NAMALWA (cell line): Measurements from ENCODE around the gene CSAD.
"Not testable (repeated sequence)": the region's sequence is repeated elsewhere in the genome, so short reads cannot be mapped to it uniquely, and the experiment has no call there.

Experiments
- DNase-seq: peaks from one replicate; pipeline ENCODE4 v3.0.0-alpha.2; 2015; ENCODE audit warnings: low spot score

Gene CSAD

DNA sequence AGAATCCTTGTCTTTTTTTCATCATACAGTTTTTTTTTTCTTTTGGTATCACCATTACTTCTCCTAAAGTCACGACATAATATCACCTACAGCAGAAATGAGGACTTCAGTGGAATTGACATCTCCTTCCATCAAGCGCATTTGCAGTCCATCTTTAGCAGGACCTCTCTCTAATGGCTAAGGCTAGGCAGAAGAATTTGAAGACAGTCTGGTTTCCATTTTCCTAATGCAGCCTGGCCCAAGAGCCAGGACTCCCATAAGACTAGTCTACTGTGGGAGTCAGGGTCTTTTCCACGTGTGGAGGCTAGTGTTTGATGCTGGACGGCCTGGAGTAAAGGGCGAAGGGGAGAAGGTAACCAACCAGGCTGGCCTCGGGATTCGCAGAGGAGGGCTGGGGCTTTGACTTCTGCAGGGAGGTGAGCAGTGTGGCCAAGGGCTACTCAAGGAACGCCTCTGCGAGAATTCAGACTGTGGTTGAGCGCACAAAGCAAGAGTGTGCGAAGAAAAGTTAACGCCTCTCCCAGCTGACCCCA lies 972 bp downstream of the CSAD start:
- no peak for DNase-seq

DNA sequence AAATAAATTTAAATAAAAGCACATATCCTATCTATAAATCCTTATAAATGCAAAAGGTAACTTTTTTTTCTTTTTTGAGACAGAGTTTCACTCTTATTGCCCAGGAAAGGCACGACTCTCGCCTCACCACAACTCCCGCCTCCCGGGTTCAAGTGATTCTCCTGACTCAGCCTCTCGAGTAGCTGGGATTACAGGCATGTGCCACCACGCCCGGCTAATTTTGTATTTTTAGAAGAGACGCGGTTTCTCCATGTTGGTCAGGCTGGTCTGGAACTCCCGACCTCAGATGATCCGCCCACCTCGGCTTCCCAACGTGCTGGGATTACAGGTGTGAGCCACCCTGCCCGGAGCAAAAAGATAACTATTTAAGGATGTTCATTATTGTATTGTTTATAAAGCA lies 1.9 kb downstream of the CSAD start:
- DNase-seq, result not testable (repeated sequence)

DNA sequence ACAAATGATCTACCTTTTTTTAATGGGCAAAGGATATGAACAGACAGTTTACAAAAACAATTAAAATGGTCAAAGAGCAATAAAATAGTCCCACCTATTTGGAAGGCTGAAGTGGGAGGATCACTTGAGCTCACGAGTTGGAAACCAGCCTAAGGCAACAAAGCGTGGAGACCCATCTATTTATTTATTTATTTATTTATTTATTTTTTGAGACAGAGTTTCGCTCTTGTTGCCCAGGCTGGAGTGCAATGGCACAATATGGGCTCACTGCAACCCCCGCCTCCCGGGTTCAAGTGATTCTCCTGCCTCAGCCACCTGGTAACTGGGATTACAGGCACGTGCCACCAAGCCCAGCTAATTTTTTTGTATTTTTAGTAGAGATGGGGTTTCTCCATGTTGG lies 3.3 kb downstream of the CSAD start:
- DNase-seq, result not testable (repeated sequence)

DNA sequence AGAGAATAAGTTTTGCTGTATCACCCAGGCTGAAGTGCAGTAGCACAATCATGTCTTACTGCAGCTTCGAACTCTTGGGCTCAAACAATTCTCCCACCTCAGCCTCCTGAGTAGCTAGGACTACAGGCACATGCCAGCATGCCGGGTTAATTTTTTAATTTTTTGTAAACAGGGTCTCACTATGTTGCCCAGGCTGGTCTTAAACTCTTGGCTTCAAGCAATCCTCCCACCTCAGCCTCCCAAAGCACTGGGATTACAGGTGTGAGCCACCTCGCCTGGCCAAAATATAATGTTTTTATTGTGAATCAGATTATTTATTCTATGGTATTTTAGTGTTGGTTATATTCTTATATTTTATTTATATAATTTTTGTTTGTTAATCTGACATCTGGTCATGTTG lies 4.0 kb downstream of the CSAD start:
- no peak for DNase-seq

DNA sequence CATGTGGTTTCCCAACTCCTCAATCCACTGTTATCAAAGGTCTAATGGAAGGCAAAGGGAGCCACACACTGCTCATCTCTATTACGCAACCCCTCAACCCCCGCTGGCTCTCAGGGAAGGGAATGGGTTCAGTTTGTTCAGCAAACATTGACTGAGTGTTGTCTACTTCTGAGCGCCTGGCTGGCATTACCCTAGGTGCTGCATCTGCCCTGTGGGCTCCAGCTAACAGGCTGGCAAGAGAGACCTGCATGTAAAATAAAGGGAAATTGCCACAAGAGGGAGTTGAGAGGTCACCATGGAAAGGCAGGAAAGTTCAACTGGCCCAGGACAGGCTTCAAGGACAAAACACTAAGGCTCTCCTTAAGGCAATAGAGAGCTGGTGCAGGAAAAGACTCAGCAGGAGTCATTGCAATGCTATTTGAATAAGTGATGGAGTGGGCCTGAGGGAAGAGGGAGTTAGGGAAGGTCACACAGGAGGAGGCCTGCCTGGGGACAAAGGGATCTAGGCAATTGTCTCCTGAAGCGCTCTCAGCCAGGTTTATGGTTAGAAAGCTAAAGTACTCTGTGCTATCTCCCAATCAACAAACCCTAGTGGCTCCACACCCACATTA lies 5.7 kb downstream of the CSAD start:
- DNase-seq, result peak; percentile 34

DNA sequence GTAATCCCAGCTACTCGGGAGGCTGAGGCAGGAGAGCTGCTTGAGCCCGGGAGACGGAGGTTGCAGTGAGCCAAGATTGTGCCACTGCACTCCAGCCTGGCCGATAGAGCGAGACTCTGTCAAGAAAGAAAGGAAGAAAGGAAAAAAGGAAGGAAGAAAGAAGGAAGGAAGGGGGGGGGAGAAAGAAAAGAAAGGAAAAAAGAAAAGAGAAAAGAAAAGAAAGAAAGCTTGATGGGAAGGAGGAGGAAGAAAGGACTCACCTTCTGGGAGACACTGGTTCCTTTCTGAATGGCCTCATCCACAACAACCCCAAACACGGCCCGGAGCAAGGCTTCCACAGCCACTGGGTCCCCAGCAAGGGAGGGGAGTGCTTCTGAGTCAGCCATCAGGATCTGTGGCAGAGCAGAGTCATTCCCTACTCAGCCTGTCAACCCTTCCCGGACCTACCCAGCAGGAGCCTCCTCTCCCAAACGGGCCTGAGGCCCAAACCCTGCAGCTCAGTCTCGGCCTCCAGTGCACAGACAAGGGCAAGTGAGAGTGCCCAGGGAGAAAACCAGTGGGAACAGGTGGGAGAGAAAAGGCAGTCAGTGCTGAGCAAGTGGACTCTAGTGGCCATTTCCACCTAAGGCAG lies 7.5 kb downstream of the CSAD start:
- no peak for DNase-seq

DNA sequence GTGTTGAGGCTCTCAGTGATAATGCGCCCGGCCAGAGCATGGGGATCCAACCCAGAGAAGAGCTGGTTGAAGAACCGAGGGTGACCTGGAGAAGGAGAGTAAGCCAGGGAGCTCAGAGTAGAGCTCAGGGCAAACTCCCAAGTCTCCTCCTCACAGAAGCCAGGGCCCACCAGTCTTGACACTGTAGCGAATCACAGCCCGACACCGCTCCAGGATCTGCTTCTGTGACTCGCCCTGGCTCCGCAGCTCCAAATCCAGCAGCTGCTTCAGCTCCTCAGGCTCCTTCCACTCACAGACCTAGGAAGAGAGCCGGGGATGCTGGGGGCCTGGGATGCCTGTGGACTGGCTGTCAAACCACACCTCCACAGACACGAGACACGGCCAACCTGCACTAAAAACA lies 8.4 kb downstream of the CSAD start:
- no peak for DNase-seq

DNA sequence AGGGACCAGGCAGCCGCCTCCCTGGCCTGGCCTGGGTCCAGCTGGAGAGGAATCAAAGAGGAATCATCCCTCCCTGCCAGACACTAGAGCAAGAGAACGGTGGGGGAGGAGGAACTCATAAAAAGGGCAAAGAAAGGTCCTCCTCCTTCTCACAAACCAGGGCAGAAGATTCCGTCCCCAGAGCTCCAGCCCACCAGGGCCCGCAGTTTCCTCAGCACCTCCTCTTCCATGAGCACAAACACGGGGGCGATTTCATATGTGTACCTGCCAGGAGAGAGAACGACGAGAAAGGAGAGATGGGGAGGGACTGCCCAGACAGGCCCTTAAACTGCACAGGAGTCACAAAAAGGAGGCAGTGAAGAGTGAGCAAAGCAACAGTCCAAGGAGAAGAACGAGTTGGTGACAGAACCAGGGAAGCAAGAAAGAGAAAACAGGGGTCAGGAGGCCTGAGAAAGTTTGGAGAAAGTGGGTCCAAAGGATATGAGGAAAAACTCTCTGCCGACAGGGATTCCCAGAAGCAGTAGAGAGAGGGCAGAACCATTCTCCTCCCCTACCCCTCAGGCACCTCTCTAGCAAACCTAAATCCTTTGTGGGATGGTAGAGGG lies 8.9 kb downstream of the CSAD start:
- no peak for DNase-seq

DNA sequence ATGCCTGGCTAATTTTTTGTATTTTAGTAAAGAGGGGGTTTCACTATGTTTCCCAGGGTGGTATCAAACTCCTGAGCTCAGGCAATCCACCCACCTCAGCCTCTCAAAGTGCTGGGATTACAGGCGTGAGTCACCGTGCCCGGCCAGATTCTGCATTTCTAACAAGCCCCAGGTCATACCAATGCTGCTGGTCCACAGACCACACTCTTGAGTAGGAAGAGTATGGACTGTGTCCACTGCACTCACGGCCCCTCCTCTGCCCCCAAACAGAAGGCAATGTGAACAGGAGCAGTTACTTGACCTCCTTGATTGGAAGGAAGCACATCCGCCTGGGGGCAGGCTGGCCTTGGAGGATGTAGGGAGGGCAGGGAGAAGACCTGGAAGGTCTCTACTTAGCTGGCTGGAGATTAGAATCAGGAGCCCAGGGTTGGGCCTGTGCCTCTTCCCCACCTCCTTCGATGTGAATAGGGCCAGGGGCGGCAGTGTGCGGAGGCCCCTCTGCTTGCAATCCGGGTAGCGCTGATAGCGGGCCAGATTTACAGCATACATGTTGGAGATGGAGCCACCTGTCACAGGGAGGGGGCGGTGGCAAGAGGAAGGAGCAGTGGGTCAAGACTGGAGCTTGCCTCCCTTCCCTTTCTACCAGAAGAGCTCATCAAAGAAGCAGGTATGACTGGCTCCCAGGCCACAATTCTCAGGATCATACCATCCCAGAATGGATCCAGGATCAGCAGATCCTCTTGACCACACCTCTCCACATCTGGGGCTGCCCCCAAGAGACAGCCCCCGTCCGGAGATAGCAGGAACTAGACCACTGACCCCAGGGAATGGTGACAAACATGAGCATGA lies 9.6 kb downstream of the CSAD start:
- no peak for DNase-seq

DNA sequence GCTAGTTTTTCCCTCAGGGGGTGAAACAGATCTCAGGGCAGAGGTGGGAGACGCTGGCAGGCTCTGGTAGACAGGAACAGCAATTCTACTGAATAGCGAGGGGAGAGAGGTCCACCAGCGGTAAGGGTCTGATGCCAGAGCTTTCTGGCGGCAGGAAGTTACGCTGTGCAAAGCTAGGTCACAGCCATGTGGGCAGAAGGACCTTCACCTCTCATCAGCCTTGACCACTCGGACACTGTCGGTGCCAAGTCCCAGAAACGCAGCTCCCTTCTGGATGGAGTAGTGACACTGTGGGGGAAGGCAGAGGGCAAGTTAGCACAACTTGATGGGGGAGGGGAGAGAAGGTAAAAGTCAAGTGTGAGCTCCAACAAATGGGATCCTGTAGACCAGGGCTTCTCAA lies 10.5 kb downstream of the CSAD start:
- DNase-seq, result no peak

DNA sequence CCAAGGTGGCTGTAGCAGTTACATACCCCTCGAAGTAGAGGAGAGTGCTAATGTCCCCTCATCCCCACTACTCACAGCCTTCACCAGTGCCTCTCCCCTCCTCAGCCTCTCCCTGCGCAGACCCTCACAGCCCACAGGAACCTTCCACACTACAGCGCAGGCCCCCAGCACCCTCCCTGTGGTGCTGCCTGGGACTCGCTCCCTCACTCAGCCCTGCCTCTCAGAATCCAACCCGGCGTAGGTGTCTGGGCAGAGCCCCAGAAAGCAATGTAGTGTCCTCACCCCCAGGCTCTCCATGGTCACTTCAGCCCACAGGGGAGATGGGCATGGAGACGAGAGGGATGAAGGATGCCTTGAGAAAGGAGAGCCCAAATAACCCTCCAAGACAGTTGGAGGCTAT lies 11.1 kb downstream of the CSAD start:
- no peak for DNase-seq

DNA sequence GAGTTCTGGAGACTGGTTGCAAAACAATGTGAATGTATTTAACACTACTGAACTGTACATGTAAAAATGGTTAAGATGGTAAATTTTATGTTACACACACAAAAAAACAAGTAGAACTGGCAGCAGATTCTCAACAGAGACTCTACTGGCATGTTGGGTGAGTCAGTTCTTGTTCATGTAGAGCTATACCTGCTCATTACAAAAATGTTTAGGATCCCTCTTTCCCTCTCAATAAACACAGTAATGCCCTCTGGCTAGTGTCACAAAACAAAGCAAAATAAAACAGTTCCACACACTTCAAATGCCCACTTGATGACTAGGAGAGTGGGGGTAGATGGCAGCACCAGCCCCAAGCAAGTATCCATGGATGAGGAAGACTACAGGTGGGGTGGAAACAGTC lies 13.9 kb downstream of the CSAD start:
- DNase-seq, result no peak

DNA sequence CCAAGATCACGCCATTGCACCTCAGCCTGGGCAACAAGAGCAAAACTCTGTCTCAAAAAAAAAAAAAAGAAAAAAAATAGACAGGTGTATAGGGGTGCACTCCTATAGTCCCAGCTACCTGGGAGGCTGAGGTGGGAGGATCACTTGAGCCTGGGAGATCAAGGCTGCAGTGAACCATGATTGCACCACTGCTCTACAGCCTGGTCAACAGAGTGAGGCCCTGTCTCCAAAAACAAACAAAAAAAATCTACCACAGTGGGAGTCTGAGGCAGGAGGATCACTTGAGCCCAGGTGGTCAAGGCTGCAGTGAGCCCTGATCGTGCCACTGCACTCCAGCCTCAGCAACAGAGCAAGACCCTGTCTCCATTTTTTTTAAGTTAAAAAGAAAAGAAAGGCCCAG lies 17.7 kb downstream of the CSAD start:
- not testable (repeated sequence) for DNase-seq

DNA sequence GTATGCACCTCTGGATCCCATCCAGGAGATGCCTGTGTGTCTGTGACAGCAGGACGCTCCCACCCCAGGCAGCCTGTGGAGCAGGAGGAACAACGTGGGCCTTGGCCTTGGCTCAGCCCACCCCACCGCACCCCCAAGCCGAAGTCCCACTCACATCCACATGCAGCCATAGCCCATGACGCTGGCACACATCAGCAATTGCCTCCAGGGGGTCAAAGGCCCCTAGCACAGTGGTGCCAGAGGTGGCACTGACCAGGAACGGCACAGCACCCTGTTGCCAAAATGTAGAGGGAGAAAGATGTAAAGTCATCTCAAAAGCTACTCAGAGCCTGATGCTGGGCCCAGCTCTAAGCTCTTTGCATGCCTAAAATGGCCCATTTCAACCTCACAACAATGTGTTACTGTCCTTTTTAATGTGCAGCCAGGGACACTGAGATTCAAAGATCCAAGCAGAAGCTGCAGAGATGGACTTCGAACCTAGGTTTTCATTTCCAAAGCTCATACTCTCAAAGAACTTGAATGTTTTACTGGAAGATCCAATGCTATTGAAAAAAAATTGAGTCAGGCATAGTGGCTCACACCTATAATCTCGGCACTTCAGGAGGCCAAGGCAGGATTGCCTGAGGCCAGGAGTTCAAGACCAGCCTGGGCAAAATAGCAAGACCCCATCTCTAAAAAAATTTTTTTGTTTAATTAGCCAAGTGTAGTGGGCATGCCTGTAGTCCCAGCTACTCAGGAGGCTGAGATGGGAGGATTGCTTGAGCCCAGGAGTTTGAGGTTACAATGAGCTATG lies 19.4 kb downstream of the CSAD start:
- DNase-seq, result no peak

DNA sequence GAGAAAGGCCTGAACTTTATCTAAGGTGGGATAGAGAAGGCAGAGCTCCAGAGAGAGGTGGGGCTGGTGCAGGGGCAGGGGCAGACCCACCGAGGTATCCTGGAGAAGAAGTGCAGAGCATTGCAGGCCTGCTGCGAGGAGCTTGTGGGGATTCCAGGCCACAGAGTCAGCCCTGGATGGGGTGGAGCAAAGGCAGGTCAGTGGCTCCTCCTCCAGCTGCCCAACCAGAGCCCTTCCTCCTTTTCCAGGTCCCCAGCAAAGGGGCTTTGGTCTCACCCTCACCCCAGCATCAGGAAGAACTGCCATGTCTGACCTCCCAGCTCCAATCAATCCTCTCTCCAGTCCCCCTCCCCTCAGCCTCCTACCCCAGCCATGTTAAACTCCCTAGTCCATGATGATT lies 20.1 kb downstream of the CSAD start:
- DNase-seq, result no peak

DNA sequence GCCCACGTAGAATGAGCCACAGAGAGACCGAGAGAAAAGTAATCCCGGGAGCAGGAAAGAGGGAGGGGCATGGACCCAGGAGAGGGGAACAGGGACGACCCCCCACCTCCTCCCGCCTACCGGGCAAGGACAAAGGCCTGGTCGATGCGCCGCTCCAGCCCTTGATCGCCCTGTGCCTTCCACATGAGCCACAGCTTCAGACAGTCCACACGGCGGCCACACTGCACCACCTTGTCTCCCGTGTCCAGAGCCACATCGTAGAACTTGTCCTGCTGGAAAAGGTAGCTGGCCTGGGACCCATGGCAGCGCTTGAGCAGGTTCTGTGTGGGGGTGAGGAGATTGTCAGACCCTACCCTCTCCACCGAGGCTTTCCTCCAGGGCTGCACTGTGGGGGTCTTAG lies 20.7 kb downstream of the CSAD start:
- no peak for DNase-seq

DNA sequence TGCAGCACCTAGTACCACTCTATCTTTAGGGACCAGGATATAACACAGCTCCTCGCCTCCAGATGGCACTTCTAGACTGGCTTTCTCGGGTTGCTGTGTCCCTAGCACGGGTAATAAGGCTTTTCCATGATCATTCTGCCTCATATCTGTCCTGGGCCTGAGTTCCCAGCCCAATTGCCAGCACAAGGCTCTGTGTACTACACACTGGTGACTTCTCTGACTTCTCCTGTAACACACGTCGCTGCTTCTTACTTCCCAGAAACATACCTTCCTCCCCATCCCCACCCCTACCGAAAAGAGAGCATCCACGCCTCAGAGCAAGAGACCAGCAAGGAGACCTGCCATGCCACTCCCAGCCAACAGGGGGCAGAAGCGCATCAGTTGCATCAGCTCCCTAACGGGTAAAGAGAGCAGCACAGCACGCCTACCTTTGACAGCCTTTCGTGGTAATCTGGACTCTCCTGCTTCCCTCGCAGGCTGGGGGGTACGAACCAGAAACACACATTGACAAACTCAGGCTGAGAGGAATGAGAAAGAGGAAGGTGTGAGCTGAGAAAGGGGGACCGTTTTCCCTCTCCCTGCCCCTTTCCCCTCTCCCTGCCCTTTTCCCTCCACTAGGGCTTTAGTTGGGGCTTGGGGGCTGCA lies 21.4 kb downstream of the CSAD start:
- DNase-seq, result peak; percentile 94

DNA sequence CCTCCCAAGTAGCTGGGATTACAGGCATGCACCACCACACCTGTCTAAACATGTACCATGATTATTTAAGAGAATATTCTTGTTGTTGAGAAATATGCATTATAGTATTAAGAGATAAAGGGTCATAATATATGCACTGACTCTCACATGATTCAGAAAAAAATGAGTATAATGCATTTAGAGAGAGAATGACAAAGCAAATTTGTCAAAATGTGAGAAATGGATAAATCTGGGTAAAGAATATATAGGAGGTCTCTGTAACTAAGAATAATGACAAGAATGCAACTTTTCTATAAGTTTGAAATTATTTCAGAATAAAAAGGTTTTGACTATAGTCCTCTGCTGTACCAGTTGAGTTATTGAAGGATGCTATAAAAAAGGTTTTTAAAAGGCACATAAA lies 28.3 kb downstream of the CSAD start:
- no peak for DNase-seq

DNA sequence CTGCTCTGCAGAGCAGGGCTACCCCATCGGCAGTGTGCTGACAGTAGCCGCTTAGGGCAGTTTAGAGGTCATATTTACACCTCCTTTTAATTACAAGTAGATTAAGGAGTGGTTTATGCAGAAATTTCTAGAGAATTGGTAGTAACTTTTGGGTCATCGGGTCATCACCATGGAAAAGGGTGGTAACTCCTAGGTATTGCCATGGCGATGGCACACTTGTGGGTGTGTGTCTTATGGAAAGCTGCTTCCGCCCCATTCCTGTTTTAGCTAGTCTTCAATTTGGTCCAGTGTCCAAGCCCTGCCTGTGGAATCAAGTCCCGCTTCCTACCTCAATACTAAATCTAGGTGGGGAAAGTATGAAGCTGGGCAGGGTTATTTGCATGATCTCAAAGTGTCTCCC lies 29.7 kb downstream of the CSAD start:
- DNase-seq, result no peak

DNA sequence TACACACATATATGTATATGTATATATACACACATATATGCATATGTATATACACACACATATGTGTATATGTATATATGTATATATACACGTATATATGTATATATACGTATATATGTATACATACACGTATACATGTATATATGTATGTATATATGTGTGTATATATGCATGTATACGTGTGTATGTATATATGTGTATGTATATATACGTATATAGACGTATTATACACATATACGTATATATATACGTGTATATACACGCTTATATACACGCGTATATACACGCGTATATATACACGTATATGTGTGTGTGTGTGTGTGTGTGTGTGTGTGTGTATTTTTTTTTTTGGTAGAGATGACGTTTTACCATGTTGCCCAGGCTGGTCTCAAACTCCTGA lies 33.1 kb downstream of the CSAD start:
- no peak for DNase-seq

DNA sequence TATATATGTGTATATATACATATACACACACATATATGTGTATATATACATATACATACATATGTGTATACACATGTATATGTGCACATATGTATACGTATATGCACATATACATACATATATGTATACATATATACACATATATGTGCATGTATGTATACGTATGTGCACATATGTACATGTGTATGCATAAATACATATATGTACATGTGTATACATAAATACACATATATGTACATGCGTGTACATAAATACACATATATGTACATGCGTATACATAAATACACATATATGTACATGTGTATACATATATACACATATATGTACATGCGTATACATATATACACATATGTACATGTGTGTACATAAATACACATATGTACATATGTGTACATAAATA lies 33.5 kb downstream of the CSAD start:
- DNase-seq, result no peak
